HL-60 (cell line): Measurements from ENCODE around the gene TM7SF3.

ENCODE experiments used
- GABPA ChIP-seq: IDR thresholded peaks from 2 replicates; pipeline ENCODE4 v1.6.1; 2012; ENCODE audit warnings: low read depth
- POLR2AphosphoS5 ChIP-seq: IDR thresholded peaks from 2 replicates; pipeline ENCODE4 v1.6.1; 2012; ENCODE audit warnings: low read depth
- SPI1 ChIP-seq: IDR thresholded peaks from 2 replicates; pipeline ENCODE4 v1.6.1; 2012; ENCODE audit warnings: low read depth, mild to moderate bottlenecking, borderline replicate concordance
- TF ChIP-seq, protein P1 (sequence below): IDR thresholded peaks from one replicate; pipeline ENCODE4 v1.5.1; 2011; ENCODE audit warnings: low read length, control low read depth, inconsistent platforms; ENCODE audit not compliant: insufficient read depth
- TF ChIP-seq, protein P2 (sequence below): IDR thresholded peaks from 2 replicates; pipeline ENCODE4 v1.6.1; 2012; ENCODE audit warnings: low read depth; ENCODE audit not compliant: insufficient replicate concordance

GRCh38 chr12:26935636-26936378 lies 78.4 kb downstream of the TM7SF3 start:
- TF ChIP-seq, protein P1, sequence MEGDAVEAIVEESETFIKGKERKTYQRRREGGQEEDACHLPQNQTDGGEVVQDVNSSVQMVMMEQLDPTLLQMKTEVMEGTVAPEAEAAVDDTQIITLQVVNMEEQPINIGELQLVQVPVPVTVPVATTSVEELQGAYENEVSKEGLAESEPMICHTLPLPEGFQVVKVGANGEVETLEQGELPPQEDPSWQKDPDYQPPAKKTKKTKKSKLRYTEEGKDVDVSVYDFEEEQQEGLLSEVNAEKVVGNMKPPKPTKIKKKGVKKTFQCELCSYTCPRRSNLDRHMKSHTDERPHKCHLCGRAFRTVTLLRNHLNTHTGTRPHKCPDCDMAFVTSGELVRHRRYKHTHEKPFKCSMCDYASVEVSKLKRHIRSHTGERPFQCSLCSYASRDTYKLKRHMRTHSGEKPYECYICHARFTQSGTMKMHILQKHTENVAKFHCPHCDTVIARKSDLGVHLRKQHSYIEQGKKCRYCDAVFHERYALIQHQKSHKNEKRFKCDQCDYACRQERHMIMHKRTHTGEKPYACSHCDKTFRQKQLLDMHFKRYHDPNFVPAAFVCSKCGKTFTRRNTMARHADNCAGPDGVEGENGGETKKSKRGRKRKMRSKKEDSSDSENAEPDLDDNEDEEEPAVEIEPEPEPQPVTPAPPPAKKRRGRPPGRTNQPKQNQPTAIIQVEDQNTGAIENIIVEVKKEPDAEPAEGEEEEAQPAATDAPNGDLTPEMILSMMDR = no peak
- TF ChIP-seq POLR2AphosphoS5 (no peak), GABPA (no peak), SPI1 (no peak)
- TF ChIP-seq, protein P2, sequence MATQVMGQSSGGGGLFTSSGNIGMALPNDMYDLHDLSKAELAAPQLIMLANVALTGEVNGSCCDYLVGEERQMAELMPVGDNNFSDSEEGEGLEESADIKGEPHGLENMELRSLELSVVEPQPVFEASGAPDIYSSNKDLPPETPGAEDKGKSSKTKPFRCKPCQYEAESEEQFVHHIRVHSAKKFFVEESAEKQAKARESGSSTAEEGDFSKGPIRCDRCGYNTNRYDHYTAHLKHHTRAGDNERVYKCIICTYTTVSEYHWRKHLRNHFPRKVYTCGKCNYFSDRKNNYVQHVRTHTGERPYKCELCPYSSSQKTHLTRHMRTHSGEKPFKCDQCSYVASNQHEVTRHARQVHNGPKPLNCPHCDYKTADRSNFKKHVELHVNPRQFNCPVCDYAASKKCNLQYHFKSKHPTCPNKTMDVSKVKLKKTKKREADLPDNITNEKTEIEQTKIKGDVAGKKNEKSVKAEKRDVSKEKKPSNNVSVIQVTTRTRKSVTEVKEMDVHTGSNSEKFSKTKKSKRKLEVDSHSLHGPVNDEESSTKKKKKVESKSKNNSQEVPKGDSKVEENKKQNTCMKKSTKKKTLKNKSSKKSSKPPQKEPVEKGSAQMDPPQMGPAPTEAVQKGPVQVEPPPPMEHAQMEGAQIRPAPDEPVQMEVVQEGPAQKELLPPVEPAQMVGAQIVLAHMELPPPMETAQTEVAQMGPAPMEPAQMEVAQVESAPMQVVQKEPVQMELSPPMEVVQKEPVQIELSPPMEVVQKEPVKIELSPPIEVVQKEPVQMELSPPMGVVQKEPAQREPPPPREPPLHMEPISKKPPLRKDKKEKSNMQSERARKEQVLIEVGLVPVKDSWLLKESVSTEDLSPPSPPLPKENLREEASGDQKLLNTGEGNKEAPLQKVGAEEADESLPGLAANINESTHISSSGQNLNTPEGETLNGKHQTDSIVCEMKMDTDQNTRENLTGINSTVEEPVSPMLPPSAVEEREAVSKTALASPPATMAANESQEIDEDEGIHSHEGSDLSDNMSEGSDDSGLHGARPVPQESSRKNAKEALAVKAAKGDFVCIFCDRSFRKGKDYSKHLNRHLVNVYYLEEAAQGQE = no peak
